A549 (cell line): ENCODE results near the gene TREH.

Experiments
- NFE2L2 ChIP-seq: fragments of 150-350 bp; conservative IDR thresholded peaks from 2 replicates; pipeline ENCODE4 v1.6.1; 2014; ENCODE audit warnings: low read length
- PHF8 ChIP-seq: fragments of 200-600 bp; sonication (generic); IDR thresholded peaks from 2 replicates; pipeline ENCODE4 v1.6.1; 2016; ENCODE audit warnings: low read depth, mild to moderate bottlenecking, antibody characterized with exemption, moderate library complexity, borderline replicate concordance
- RNF2 ChIP-seq: fragments of 200-600 bp; sonication (generic); IDR thresholded peaks from 2 replicates; pipeline ENCODE4 v1.6.1; 2016; ENCODE audit warnings: low read depth, mild to moderate bottlenecking, antibody characterized with exemption, moderate library complexity, borderline replicate concordance
- TF ChIP-seq, protein P1 (sequence below): fragments of >200 bp; sonication (Bioruptor Twin); formaldehyde crosslinking; IDR thresholded peaks from 3 replicates; pipeline ENCODE4 v1.5.1; 2016

DNA sequence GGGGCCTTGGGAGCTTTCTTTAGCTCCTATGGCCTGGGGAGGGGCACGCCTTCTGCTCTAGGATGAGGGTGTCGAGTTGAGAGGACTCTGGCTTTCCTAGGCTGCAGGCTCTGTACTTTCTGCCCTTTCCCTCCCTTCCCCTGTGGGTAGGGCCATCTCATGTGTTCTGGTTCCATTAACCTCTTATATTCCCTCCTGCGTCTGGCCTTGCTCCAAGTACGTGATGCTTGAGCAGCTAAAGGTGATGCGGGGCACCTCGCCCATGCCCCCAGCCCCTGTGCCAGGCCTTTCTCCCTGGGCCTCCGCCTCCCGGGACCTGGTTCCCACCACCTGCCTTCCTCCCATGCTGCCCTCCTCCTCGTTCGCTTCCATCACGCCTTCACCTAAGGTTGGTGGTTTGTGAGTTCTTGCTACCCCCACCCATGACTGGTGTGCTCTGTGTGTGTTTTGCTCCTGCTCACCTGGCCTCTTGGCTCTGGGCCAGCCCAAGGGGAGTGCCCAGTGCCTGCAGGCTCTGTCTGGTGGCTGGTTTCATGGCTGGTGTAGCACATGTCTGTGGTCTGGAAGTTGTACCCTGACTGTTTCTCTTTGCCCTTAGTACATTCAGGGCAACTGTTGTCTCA lies 37.9 kb downstream of the TREH start:
- TF ChIP-seq, protein P1, sequence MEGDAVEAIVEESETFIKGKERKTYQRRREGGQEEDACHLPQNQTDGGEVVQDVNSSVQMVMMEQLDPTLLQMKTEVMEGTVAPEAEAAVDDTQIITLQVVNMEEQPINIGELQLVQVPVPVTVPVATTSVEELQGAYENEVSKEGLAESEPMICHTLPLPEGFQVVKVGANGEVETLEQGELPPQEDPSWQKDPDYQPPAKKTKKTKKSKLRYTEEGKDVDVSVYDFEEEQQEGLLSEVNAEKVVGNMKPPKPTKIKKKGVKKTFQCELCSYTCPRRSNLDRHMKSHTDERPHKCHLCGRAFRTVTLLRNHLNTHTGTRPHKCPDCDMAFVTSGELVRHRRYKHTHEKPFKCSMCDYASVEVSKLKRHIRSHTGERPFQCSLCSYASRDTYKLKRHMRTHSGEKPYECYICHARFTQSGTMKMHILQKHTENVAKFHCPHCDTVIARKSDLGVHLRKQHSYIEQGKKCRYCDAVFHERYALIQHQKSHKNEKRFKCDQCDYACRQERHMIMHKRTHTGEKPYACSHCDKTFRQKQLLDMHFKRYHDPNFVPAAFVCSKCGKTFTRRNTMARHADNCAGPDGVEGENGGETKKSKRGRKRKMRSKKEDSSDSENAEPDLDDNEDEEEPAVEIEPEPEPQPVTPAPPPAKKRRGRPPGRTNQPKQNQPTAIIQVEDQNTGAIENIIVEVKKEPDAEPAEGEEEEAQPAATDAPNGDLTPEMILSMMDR: no peak
- TF ChIP-seq NFE2L2 (no peak), PHF8 (no peak), RNF2 (no peak)
